SHP77 treated with DMSO at 0.1 percent for 48 hours (cell line): Measurements from ENCODE around the gene CEP83.
A peak's percentile ranks its signal among the peaks of the same experiment; 100 is the strongest.
"Not testable (repeated sequence)": the region's sequence is repeated elsewhere in the genome, so short reads cannot be mapped to it uniquely, and the experiment has no call there.

Experiments
- DNase-seq: peaks from one replicate; lab custom pipeline; 2025; lab: John Stamatoyannopoulos, UW

CEP83 gene, protein sequence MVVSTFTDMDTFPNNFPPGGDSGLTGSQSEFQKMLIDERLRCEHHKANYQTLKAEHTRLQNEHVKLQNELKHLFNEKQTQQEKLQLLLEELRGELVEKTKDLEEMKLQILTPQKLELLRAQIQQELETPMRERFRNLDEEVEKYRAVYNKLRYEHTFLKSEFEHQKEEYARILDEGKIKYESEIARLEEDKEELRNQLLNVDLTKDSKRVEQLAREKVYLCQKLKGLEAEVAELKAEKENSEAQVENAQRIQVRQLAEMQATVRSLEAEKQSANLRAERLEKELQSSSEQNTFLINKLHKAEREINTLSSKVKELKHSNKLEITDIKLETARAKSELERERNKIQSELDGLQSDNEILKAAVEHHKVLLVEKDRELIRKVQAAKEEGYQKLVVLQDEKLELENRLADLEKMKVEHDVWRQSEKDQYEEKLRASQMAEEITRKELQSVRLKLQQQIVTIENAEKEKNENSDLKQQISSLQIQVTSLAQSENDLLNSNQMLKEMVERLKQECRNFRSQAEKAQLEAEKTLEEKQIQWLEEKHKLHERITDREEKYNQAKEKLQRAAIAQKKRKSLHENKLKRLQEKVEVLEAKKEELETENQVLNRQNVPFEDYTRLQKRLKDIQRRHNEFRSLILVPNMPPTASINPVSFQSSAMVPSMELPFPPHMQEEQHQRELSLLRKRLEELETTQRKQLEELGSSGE

DNA sequence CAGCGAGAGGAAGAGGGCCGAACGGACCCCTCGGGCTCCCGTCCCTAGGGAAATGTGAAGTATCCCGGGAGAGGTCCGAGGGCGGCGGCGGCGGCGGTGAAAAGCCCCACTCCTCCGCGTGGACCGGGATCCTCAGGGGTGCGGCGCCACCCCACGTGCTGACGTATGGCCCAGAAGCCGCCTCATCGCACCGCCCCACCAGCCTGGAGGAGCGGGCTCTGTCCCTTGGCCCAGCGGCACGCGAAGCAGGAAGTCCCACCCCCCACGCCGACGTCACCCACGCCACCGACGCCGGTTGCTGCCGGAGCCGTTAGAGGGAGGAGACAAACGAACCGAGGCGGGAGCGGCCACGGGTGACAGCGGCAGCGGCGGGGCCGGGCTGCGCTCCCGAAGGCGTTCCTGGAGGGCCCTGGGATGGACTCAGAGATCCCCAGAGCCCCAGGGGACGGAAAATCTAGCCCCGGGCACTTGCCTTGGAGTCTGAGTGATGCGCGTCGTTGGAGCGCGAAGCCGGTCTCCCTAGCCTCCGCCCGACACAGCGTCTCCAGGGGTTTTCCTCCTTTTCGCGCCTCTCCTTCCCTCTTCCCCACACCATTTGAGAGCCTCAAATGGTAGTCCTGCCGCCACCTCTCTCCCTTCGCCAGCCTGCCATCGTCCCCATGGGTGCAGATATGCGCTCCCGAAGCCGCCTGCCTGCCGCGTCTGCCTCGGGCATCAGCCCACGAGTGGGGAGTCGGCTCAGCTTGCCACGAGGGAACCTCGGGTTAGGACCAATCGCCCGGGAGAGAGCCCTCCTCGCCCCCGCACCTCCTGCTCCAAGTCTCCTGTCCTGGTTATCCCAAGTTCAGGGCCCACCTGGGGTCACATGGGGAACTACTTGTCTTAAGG is at the start of gene CEP83:
CEP83 (minus strand) TSS at position 140 of the 888 bp plus-strand sequence. CDS start 47,377 bp downstream, outside the sequence.
- DNase-seq, result peak; percentile 64

DNA sequence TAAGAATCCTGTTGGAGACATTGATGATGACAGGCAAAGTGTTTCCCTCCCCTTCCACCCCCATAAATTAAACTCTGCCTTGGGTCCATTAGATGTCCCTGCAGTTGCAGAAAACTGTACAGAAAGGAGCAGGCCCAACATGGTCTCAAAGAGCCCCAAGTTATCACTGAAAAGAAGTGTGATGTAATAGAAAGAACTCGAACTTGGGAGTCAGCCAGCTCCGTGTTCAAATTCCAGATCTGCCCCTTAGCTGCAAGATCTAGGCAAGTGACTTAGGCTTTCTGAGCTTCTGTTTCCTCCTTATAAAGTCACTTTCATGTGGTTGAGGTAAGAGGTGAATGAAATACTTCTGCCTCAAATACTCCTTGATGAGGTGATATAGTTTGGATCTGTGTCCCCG is 49.6 kb upstream of the CEP83 start:
- no peak for DNase-seq

GRCh38 chr12:94507455-94507854 is 47.8 kb upstream of the CEP83 start:
- DNase-seq, result no peak

DNA sequence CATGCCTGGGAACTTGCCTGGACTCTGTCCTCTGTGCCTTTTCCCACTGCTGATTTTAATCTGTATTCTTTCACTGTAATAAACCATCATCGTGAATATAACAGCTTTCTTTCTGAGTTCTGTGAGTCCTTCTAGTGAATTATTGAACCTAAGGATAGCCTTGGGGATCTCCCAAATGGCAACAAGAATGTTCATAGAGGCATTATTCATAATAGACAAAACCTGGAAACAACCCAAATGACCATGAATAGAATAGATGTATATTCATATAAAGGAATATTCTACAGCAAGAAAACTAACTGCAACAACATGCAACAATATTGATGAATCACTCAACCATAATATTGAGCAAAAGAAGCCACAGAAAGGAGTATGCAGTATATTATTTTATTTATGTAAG is 44.7 kb upstream of the CEP83 start:
- no peak for DNase-seq

GRCh38 chr12:94503619-94504018 is 44.0 kb upstream of the CEP83 start:
- DNase-seq, result no peak

GRCh38 chr12:94500831-94501567 is 41.3 kb upstream of the CEP83 start:
- no peak for DNase-seq

DNA sequence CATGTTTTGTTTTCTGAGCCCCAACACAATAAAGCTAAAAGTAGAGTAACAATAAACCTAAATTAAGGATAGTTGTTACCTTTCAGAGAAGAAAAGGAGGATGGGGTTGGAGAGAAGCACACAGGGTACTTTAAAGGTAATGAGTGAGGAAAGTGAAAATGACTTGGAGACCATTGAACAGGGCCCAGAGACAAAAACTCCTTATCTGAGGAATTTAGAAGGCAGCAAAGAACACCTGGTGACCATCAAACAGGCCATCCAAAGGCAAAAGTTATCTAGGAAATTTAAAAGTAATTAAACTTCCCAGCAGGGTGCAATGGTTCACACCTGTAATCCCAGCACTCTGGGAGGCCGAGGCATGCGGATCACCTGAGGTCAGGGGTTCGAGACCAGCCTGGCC is 39.0 kb upstream of the CEP83 start:
- no peak for DNase-seq

GRCh38 chr12:94498073-94498472 is 38.4 kb upstream of the CEP83 start:
- DNase-seq, result no peak

GRCh38 chr12:94495445-94496115 is 35.9 kb upstream of the CEP83 start:
- DNase-seq, result no peak

- DNase-seq, result no peak
These were observed 31.8 kb upstream of the CEP83 start for GRCh38 chr12:94491489-94491888.

DNA sequence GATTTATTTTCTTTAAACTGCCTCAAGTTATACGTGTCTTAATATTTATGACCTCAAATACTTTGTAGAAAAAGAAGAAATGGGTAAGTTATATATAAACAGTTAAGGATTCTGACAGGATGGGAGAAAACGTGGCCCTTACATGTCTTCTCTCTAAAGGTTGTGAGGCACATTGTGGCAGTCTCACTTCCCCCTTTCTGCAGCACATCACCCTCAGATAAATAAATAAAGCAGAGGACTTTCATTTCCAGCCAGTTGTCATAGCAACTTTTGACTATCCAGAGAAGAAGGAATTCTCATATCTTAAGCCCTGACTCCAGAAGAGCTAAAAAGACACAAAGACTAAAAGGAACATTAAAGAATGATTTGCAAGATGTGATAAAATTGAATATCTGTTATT is 28.8 kb upstream of the CEP83 start:
- no peak for DNase-seq

DNA sequence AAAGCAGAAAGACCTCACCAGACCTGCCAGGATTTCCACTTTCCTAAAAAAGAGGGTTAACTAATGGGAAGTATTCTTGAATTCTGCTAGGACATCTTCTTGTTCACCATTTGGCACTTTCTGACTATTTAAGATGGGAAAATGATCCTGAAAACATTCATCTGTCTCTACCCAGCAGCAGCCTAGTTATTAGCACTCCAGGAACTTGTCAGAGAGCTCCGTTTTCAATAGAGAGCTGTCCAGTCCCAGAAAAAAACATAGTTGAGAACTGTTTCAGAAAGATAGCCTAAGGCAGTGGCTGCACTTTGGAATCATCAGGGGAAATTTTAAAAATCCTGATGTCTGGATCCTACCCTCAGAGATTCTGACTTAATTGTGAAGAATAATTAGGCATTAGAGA is 22.1 kb upstream of the CEP83 start:
- DNase-seq, result no peak

DNA sequence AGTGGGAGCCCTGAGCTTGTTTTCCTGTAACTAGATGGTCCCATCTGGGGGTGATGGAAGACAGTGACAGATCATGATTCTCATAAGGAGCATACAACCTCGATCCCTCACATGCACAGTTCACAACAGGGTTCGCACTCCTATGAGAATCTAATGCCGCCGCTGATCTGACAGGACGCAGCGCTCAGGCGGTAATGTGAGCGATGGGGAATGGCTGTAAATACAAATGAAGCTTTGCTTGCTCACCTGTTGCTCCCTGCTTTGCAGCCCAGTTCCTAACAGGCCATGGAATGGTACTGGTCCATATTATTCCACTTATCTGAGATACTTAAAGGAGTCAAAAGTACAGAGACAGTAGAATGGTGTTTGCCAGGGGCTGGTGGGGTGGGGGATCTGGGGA is 9.9 kb upstream of the CEP83 start:
- no peak for DNase-seq

DNA sequence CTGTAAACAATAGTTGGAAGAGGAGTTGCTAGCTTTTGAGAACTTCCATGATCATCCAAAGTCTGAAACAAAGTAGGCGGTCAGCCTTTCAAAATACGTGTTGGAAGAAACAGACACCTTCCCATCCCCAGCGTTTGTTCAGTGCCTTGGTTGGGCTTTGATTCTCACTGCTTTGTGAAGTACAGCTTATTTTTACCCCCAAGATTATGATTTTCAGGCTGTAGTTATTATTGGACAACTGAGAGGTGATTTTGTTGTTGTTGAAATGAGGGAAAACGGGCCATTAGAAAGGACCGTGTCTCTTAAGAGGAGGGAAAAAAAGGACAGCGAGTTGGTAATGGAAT is 921 bp upstream of the CEP83 start:
- DNase-seq, result no peak

DNA sequence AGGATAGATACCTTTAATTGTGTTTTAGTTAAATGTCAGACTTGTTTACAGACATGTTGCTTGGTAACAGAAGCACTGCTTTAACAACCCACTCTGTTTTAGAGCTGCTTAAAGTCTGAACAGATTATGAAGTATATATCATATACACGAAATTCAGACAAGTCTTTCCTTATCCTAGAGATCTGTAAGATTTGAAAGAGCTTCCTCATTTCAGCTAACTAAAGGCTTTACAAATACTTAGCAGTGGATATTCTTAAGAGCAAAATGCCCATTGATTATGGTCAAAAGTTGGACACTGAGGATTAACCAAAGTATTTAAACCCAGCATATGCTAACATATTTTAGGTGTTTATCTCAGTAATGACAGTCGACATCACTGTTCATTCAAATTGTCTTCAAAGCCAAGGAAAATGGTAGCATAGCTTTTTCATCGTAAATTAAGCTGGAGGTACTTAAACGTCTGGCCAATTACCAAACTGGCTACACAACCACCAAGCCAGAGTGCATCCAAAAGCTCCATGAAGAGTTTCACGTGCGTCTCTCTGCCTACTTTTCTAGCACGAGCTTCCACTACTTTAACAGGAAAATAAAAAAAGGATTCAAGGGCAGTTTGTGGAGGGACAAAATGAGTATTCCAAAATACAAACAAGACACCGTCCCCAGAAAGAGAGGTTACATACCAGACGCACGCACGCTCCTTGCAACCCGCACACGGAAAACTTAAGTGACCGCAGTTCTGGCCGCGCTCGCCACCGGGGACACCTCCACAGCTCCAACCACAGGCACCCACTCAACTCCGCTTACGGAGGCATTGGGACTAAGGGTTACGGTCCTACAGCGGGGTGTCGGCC is 565 bp downstream of the CEP83 start:
- DNase-seq, result peak; percentile 21

DNA sequence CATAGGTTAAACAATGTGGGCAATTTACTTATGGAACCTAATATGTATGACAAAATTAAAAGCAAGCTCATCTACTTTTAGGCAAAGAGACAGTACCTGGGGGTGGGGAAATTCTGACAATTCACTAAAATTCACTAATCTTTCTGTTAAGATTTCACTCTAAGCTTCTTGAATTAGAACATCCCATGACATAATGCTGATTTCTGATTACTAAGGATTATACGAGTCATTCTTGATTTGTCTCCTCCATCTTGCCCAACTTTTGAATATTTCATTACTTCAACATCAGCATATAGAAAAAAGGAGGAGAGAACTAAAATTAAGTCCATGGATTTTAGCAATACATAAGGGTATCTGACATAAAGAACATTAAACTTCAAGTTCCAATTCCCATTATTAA is 2.4 kb downstream of the CEP83 start:
- no peak for DNase-seq

GRCh38 chr12:94454318-94454717 is 5.3 kb downstream of the CEP83 start:
- not testable (repeated sequence) for DNase-seq

DNA sequence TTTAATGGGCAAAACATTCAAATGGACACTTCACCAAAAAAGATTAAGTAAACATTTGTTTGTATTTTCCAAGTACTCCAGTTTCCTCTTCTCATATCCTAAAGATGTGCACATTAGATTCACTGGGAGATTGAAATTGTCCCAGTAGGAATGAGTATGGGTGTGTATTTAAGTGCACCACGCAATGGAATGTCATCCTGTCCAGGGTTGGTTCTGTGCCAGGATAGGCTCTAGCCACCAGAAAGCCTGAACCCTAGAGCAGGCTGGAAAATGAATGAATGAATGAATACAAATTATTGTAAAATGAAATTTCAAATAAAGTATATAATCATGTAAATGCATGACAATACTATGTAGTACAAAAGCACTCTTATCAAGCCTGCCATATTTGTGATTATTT is 14.0 kb downstream of the CEP83 start:
- DNase-seq, result no peak

DNA sequence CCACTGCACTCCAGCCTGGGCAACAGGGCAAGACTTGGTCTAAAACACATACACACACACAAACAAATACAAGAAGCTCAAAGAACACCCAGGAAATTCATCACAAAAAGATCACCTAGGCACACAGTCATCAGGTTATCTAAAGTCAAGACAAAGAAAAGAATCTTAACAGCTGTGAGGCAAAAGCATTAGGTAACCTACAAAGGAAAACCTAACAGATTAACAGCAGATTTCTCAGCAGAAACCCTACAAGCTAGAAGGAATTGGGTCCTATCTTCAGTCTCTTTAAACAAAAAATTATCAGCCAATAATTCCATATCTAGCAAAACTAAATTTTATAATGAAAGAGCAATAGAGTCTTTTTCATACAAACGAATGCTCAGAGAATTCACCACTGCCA is 22.4 kb downstream of the CEP83 start:
- DNase-seq, result no peak

- DNase-seq, result no peak
These were observed 24.1 kb downstream of the CEP83 start for GRCh38 chr12:94435511-94435927.
